GM23338 (cell line): ENCODE measurements around the gene LPO. TPM values are rescaled to one million over a fixed set of nuclear protein-coding genes. Genes with fewer than 3 reads are reported as not detected.

Experiments
- ATAC-seq: fragments of 200-7000 bp; cut with Tn5 transposase; 3 replicates; pipeline ENCODE4 v1.9.1; 2020
- DNase-seq: peaks from one replicate; pipeline ENCODE4 v3.0.0-alpha.2; 2015; ENCODE audit warnings: low spot score
- H2AFZ ChIP-seq: fragments of 200-600 bp; sonication (generic); 2 replicates; pipeline ENCODE4 v1.8.0; 2016; ENCODE audit warnings: antibody characterized with exemption, mild to moderate bottlenecking, moderate library complexity
- H3F3A ChIP-seq: fragments of 200-600 bp; sonication (generic); replicated peaks from 2 replicates; pipeline ENCODE4 v1.8.0; 2017; ENCODE audit warnings: antibody characterized with exemption, mixed run types, low read depth
- H3K27ac ChIP-seq: fragments of 200-600 bp; sonication (generic); 2 replicates; pipeline ENCODE4 v1.6.1; 2016; ENCODE audit warnings: low read depth
- H3K27me3 ChIP-seq: fragments of 200-600 bp; sonication (generic); 2 replicates; pipeline ENCODE4 v1.8.0; 2016; ENCODE audit warnings: mild to moderate bottlenecking, mixed run types, moderate library complexity; ENCODE audit not compliant: insufficient read depth
- H3K36me3 ChIP-seq: fragments of 200-600 bp; sonication (generic); 2 replicates; pipeline ENCODE4 v1.8.0; 2016; ENCODE audit warnings: mild to moderate bottlenecking; ENCODE audit not compliant: insufficient read depth
- H3K4me1 ChIP-seq: fragments of 200-600 bp; sonication (generic); 2 replicates; pipeline ENCODE4 v1.8.0; 2016; ENCODE audit warnings: mild to moderate bottlenecking, moderate library complexity; ENCODE audit not compliant: insufficient read depth
- H3K4me2 ChIP-seq: fragments of 200-600 bp; sonication (generic); 2 replicates; pipeline ENCODE4 v1.7.1; 2017; ENCODE audit warnings: mixed run types
- H3K4me3 ChIP-seq: fragments of 200-600 bp; sonication (generic); 2 replicates; pipeline ENCODE4 v1.6.1; 2016; ENCODE audit warnings: mixed run types
- H3K79me2 ChIP-seq: fragments of 200-600 bp; sonication (generic); replicated peaks from 2 replicates; pipeline ENCODE4 v1.8.0; 2017; ENCODE audit warnings: mild to moderate bottlenecking; ENCODE audit not compliant: insufficient read depth
- H3K9me2 ChIP-seq: fragments of 200-600 bp; sonication (generic); 2 replicates; pipeline ENCODE4 v1.8.0; 2017; ENCODE audit not compliant: insufficient read depth
- H4K20me1 ChIP-seq: fragments of 200-600 bp; sonication (generic); replicated peaks from 2 replicates; pipeline ENCODE4 v1.8.0; 2017; ENCODE audit warnings: mild to moderate bottlenecking; ENCODE audit not compliant: insufficient read depth
- H3K27ac Mint-ChIP-seq: 2 replicates; pipeline ENCODE4 v1.8.0; 2020; ENCODE audit warnings: inconsistent platforms, mild to moderate bottlenecking, moderate library complexity, mixed read lengths
- H3K27me3 Mint-ChIP-seq: 3 replicates; pipeline ENCODE4 v1.8.0; 2022; ENCODE audit warnings: low read depth, mild to moderate bottlenecking, moderate library complexity, mixed read lengths, inconsistent platforms; ENCODE audit not compliant: insufficient read depth, poor library complexity
- H3K36me3 Mint-ChIP-seq: 3 replicates; pipeline ENCODE4 v1.8.0; 2021; ENCODE audit warnings: low read depth, mild to moderate bottlenecking, inconsistent platforms, moderate library complexity, mixed read lengths
- H3K4me1 Mint-ChIP-seq: 3 replicates; pipeline ENCODE4 v1.8.0; 2020; ENCODE audit warnings: mild to moderate bottlenecking, inconsistent platforms, mixed read lengths
- H3K4me3 Mint-ChIP-seq: 3 replicates; pipeline ENCODE4 v1.8.0; 2021; ENCODE audit warnings: moderate library complexity, mild to moderate bottlenecking, inconsistent platforms, mixed read lengths
- H3K9me3 Mint-ChIP-seq: 3 replicates; pipeline ENCODE4 v1.8.0; 2020; ENCODE audit warnings: moderate library complexity, mild to moderate bottlenecking, inconsistent platforms, mixed read lengths
- CREB1 ChIP-seq: fragments of 250-450 bp; sonication (Bioruptor Pico); IDR thresholded peaks from 2 replicates; pipeline ENCODE4 v1.5.0; 2020; ENCODE audit warnings: low read depth, mild to moderate bottlenecking, moderate library complexity
- CTCF ChIP-seq, 2 experiments: fragments of 200-600 bp in 1 of 2; sonication (generic) in 1 of 2; conservative IDR thresholded peaks; 2 replicates each; pipeline versions ENCODE4 v1.5.1 to v1.6.1; 2016 to 2017; ENCODE audit warnings: antibody characterized with exemption in 2 of 2, low read depth in 2 of 2, mild to moderate bottlenecking in 2 of 2, moderate library complexity in 1 of 2
- ETS1 ChIP-seq: IDR thresholded peaks from 2 replicates; pipeline ENCODE4 v1.6.1; 2016; ENCODE audit warnings: antibody characterized with exemption
- EZH2 ChIP-seq: fragments of 200-600 bp; sonication (generic); IDR thresholded peaks from one replicate; pipeline ENCODE4 v1.8.0; 2017; ENCODE audit warnings: antibody characterized with exemption, mild to moderate bottlenecking, low read depth; ENCODE audit not compliant: unreplicated experiment
- EZH2phosphoT487 ChIP-seq: fragments of 200-600 bp; sonication (generic); IDR thresholded peaks from one replicate; pipeline ENCODE4 v1.8.1; 2018; ENCODE audit warnings: antibody characterized with exemption; ENCODE audit not compliant: unreplicated experiment
- JUNB ChIP-seq: IDR thresholded peaks from one replicate; pipeline ENCODE4 v1.6.1; 2016; ENCODE audit warnings: antibody characterized with exemption; ENCODE audit not compliant: unreplicated experiment
- NANOG ChIP-seq: IDR thresholded peaks from 2 replicates; pipeline ENCODE4 v1.6.1; 2016; ENCODE audit warnings: antibody characterized with exemption, borderline replicate concordance
- POLR2AphosphoS5 ChIP-seq: IDR thresholded peaks from 2 replicates; pipeline ENCODE4 v1.6.1; 2016; ENCODE audit warnings: antibody characterized with exemption, low read depth
- REST ChIP-seq: IDR thresholded peaks from one replicate; pipeline ENCODE4 v1.6.1; 2018; ENCODE audit warnings: antibody characterized with exemption; ENCODE audit not compliant: unreplicated experiment
- STAT1 ChIP-seq: IDR thresholded peaks from one replicate; pipeline ENCODE4 v1.6.1; 2016; ENCODE audit warnings: antibody characterized with exemption; ENCODE audit not compliant: unreplicated experiment
- ZNF114 ChIP-seq: fragments of 250-450 bp; sonication (Bioruptor Pico); IDR thresholded peaks from 2 replicates; pipeline ENCODE4 v1.5.0; 2020; ENCODE audit warnings: mild to moderate bottlenecking, moderate library complexity
- ZNF331 ChIP-seq: fragments of 250-450 bp; sonication (Bioruptor Pico); IDR thresholded peaks from 2 replicates; pipeline ENCODE4 v1.5.0; 2020; ENCODE audit warnings: low read depth, mild to moderate bottlenecking, moderate library complexity
- ZNF462 ChIP-seq: fragments of 250-450 bp; sonication (Bioruptor Pico); IDR thresholded peaks from 2 replicates; pipeline ENCODE4 v1.5.0; 2020; ENCODE audit warnings: mild to moderate bottlenecking, moderate library complexity
- polyA plus RNA-seq: library from polyadenylated mRNA; unstranded; fragments of >200 nt; fragmentation: Nextera tagmentation; extraction: Ambion mirVana; gene quantifications from 2 replicates; pipeline ENCODE4 v1.2.1, GENCODE V29; 2016
- total RNA-seq: library from RNA; depleted of rRNA; stranded (reverse); fragments of >200 nt; shearing (Covaris generic); gene quantifications from 2 replicates; pipeline ENCODE4 v1.2.3, GENCODE V29; 2014

The LPO gene
- total and polyA plus RNA-seq, 2 experiments from 2014 or later = 0.13 to 0.35 TPM

- Histone ChIP-seq H3K9me2 (no peaks in the 10 kb centered on the region), H3K27ac (no peak overlapping the region), H3K79me2 (no peaks in the 10 kb centered on the region), H3K27me3 (peaks cover 15% of the 10 kb centered on the region; the same call in 1 of the 2 replicates), H3K4me2 (no peak overlapping the region), H2AFZ (no peak overlapping the region), H4K20me1 (no peaks in the 10 kb centered on the region), H3K4me1 (peaks cover 3% of the 10 kb centered on the region; the same call in 1 of the 2 replicates), H3K36me3 (no peaks in the 10 kb centered on the region), H3K4me3 (no peak overlapping the region), H3F3A (no peaks in the 10 kb centered on the region)
- ATAC-seq (no peak), DNase-seq (no peak)
- TF ChIP-seq EZH2phosphoT487 = no peak
- no peak for TF ChIP-seq ZNF462 (CRISPR knock-in tag)
- no peak for TF ChIP-seq EZH2
- no peak for TF ChIP-seq REST
- no peak for TF ChIP-seq ETS1
- TF ChIP-seq CREB1 = no peak
- TF ChIP-seq STAT1 = no peak
- no peak for TF ChIP-seq CTCF (conservative IDR thresholded peaks at IDR 0.05; ENCODE audit: low read depth in 2 of 2)
- TF ChIP-seq POLR2AphosphoS5 = no peak
- no peak for TF ChIP-seq ZNF331 (CRISPR knock-in tag)
- TF ChIP-seq JUNB = no peak
- TF ChIP-seq NANOG = no peak
- TF ChIP-seq ZNF114 = no peak
- no peaks in the 10 kb centered on the region for H3K27me3 Mint-ChIP-seq
- no peaks in the 10 kb centered on the region for H3K9me3 Mint-ChIP-seq
- H3K4me3 Mint-ChIP-seq = no peak overlapping the region
- peaks cover 8% of the 10 kb centered on the region for H3K4me1 Mint-ChIP-seq
- H3K27ac Mint-ChIP-seq = no peak overlapping the region
- no peaks in the 10 kb centered on the region for H3K36me3 Mint-ChIP-seq
These were observed 4.8 kb upstream of the LPO start for GRCh38 chr17:58233543-58233942.
